Eye (tissue), 1 donor: ENCODE data around the gene RTN3.

Experiments used
- DNase-seq: peaks from one replicate; pipeline ENCODE4 v3.0.0-alpha.2; 2015

Gene RTN3

DNA sequence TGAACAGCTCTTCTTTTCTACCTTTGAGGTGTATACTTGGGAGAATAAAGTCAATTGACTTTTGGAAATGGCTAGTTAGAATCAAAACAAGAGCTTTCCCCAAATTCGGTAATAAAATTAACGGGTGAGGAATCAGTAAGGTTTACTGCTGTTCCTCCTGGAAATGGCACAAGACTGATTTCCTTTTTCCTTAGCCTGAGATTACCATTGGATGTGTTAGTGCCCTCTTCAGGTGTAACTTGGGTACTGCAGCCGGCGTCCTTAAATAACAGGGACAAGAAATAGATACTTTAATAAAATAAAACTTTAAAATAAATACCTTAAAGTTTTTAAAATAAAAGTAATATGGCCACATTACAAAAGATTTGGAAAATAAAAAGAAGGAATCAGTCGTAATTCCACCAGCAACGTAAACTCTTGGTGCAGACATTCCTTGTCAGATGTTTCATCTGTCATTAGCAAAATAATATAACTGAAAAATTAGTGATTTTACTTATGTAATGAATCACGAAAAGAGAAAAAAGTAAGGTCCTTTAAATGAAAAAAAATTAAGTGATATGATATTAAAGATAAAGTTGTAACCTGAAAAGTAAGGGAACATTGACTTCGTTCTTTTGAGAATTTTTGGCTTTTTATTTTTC is 57.5 kb downstream of the RTN3 start:
- peak; percentile 90 for DNase-seq

- no peak for DNase-seq
These were observed 64.2 kb downstream of the RTN3 start for GRCh38 chr11:63745304-63746170.

GRCh38 chr11:63747011-63747410 is 65.7 kb downstream of the RTN3 start:
- no peak for DNase-seq

GRCh38 chr11:63749624-63750023 is 68.3 kb downstream of the RTN3 start:
- DNase-seq = no peak

DNA sequence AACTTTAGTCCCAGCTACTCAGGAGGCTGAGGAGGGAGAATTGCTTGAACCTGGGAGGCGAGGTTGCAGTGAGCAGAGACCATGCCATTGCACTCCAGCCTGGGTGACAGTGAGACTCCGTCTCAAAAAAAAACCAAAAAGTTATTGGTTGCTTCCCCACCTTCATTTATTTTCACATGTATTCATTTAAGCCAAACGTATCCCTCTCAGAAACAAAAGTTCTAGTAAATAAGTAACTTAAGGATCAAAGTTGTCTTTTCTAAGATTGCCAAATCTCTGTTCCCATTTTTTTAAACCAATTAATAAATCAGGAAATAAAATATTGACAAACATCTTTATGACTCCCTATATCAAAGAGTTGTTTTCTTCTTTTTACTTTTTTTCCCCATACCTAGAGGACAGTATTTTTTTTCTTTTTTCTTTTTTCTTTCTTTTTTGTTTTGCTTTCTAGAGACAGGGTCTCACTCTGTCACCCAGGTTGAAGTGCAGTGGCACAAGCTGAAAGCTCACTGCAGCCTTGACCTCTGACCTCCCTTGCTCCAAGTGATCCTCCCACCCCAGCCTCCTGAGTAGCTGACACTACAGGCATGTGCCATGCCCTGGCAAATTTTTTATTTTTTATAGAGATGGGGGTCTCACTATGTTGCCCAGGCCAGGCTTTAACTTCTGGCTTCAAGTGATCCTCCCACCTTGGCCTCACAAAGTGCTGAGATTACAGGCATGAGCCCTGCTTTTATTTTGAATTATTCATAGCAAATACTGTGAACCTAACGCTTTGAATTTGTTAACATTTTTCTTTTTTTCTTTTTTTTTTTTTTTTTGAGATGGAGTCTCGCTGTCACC is 75.8 kb downstream of the RTN3 start:
- no peak for DNase-seq

DNA sequence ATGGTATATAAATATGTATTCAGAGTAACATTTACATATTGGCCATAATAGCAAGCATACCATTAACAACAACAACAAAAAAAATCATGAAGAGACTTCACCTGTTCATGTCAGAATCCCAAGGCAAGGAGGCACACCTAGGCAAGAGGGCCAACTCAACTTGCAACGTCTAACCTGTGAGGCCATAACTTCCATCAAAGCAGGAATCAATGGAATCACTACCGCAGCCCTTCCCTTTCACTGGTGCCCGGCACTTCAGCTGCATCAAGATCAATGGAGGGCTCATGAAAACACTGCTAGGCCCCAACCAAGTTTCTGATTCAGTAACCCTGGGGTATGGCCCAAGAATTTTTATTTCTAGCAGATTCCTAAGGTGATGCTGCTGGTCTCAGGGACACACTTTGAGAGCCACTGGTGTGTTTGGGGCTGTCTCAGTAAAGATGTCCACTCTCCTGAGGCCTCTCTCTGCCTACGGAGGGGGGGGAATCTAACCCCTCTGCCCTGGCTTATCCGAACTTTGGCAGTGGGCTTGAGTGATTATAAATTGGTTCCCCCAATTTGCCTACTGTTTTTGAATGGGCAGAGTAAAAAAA is 79.3 kb downstream of the RTN3 start:
- DNase-seq = no peak

GRCh38 chr11:63761188-63761587 is 79.9 kb downstream of the RTN3 start:
- DNase-seq = peak; percentile 53

- peak; percentile 87 for DNase-seq
These were observed 80.8 kb downstream of the RTN3 start for GRCh38 chr11:63761931-63762653.

DNA sequence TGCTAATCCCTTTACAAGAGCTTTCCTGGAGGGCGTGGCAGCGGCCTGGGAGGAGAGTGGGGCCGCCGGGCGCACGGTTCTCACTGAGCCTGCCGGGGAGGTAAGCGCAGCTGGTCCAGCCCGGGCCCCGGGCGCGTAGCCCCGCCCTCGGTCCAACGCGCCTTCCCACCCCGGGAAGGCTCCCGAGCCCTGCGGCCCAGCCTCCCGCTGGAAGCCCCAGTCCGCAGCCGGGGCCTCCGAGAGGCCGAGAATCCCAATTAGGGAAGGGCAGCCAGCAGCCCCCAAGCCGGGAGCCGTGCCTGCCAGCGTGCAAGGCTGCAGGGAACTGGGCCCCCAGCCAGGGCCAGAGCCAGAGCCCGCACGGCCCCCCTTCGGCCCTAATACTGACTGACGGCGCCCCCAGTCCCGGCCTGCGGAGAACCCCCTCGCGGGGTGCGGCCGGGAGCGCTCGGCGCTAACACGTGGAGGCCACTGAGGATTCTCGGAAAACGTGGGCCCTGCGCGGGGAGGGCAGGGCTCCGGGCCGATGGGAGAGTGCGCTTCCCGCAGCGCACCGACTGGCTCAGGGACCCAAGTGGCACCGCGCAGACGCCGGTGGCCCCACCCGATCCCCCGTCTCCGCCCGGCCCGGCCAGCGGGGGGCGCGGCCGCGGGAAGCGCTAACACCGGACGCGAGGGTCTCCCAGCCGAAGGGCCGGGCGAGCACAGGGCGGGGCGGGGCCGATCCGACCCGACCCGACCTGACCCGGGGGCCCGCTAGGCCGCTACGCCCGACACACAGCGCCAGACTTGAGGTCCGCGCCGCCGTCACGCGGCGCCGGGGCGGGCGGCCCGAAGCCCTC is 81.6 kb downstream of the RTN3 start:
- peak; percentile 82 for DNase-seq

GRCh38 chr11:63763496-63764339 is 82.4 kb downstream of the RTN3 start:
- DNase-seq = peak; percentile 89

DNA sequence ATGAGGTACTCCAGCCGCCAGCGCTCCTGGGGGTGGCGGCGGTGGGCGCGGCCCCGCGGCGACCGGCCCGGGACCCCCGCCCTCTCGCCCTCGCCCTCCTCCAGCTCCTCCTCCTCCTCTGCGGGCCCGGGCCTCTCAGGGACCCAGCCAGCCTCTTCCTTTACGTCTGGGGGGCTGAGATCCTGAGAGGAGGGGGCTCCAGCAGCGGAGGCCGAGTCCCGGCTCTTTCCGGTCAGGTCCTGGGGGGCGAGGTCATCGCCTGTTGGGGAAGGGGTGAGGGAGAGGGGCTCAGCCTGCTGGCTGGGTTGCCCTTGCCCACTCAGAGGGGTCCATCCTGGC is 83.0 kb downstream of the RTN3 start:
- peak; percentile 58 for DNase-seq

DNA sequence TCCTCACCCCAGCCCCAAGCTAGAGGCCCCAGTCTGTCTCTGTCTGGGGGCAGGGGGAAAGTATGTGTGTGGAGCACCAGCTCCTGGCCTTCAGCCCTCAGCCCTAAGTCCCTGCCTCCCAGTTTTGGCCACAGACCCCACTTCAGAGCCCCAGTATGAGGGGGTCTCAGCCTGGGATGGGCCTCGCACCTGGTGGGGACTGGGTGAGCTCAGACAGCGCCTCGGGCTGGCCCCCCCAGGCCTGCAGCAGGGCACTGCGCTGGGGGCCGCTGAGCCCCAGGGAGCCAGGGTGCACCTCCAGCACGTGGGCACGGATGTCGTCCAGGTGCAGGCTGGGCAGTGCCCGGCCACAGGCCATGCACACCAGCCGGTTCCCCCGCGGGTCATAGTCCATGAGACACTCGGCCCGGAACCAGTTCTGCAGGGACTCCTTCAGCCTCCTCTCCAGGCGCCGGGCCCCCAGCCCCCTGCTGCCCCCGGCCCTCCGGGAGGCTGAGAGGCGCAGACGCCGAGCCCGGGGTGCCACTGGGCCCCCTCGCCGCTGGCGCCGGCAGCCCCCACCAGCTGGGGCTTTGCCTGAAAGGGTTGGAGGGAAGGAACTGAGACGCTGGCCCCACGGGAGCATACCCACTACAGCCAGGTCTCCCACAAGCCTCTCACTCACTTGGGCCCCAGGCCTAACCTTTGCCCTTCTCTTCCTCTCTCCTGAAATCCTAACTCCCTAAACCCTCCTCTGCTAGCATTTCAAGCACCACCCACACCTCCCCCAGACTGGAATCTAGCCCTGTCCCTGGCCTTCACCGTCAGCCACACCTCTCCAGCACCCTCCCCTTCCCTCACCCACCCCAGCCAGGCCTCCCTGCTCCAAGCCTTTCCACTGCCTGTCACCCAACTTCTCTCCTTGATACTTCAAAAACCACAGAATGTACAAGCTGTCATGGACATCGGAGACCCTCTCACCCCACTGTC is 83.7 kb downstream of the RTN3 start:
- DNase-seq = no peak

- DNase-seq = no peak
These were observed 84.5 kb downstream of the RTN3 start for GRCh38 chr11:63765688-63766241.

- peak; percentile 49 for DNase-seq
These were observed 85.4 kb downstream of the RTN3 start for GRCh38 chr11:63766531-63767235.

GRCh38 chr11:63767267-63767564 is 85.9 kb downstream of the RTN3 start:
- DNase-seq = no peak

DNA sequence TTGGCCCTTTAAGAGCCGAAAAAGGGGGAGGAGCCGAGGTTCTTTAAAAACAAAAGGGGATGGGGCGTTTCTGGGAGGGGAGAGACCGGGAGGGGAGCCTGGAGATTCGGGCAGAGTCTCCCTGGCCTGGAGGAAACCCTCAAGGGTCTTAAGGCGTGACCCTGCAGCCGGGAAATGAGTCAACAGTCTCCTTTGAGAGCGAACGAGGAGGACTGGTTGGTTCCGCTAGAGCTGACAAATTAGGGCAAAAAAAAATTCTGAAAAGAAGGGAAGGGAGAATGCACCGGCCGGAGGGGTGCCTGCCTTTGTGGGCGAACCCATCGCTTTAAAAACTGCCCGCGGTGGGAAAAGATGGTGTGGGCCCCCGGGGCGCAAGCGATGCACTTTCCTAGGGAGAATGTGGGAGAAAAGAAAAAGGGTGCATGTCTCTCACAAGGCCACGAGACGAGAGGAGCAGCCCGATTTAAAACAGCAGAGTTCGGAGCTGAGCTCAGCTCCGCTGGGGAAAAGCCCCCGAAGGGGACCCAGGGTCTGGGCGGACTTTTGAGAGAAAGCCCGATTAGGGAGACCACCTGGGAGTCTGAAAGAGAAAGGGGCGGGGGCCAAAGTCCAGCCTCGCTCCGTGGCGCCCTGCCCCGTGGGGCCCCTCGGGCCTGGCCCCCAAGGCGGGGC is 86.4 kb downstream of the RTN3 start:
- peak; percentile 94 for DNase-seq

DNA sequence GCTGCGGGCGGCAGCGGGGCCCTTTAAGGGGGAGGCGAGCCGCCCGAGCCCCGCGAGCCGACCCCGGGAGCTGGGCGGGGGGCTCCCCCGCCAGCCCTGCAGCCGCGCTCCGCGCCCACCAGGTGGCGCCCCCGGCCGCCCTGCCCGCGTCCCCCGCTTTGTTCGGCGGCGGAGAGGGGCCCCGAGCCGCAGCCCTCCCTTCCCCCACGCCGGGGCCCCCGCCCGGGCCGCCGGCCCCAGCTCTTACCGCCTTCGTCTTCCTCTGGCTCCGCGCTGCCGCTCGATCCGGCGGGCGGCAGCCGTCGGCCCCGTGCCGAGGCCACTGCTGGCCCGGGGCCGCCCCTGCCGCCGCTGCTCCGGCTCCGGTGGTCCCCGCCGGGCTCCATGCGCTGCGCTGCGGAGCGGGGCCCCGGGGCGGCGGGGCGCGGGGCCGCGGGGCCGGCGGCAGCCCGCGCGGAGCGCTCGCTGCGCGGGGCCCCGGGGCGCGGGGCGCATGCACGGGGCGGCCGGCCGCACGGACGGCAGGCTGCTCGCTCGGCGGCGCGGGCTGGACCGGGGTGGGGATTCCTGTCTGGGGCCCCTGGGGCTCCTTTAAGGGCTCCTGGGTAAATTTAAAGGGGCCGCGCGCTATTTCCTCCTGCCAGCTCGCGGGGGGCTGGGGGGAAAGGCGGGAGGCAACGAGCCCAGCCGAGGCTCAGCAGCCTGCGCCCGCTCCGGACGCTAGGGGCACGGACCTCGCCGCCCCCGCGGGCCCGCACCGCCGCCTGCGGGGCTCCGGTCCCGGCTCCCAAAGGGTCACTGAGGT is 87.1 kb downstream of the RTN3 start, which contains the start of gene ZFTA:
ZFTA (minus strand) TSS at position 539 of the 805 bp plus-strand sequence; CDS start at position 386, 153 bp downstream.
- peak; percentile 93 for DNase-seq
